NK-92 treated with Interleukin-12 subunit alpha and Interleukin-12 subunit beta, amount 100 ng/mL, for 24 hours (cell line): ENCODE results near the gene TENM4.
"Not testable (repeated sequence)": the region's sequence is repeated elsewhere in the genome, so short reads cannot be mapped to it uniquely, and the experiment has no call there.

Experiments used
- DNase-seq: peaks from one replicate; lab custom pipeline; 2025; lab: John Stamatoyannopoulos, UW

TENM4 gene

GRCh38 chr11:78902771-78903507 lies 537.9 kb downstream of the TENM4 start:
- DNase-seq: no peak

- no peak for DNase-seq
Measured at GRCh38 chr11:78901831-78902230, 539.0 kb downstream of the TENM4 start.

GRCh38 chr11:78898266-78898775 lies 542.5 kb downstream of the TENM4 start:
- no peak for DNase-seq

- no peak for DNase-seq
Measured at GRCh38 chr11:78893996-78894395, 546.8 kb downstream of the TENM4 start.

- no peak for DNase-seq
Measured at GRCh38 chr11:78889698-78890097, 551.1 kb downstream of the TENM4 start.

- no peak for DNase-seq
Measured at GRCh38 chr11:78886616-78887015, 554.2 kb downstream of the TENM4 start.

GRCh38 chr11:78884761-78885160 lies 556.1 kb downstream of the TENM4 start:
- no peak for DNase-seq

GRCh38 chr11:78883506-78883905 lies 557.3 kb downstream of the TENM4 start:
- no peak for DNase-seq

- not testable (repeated sequence) for DNase-seq
Measured at GRCh38 chr11:78879094-78879980, 561.5 kb downstream of the TENM4 start.

- no peak for DNase-seq
Measured at GRCh38 chr11:78878631-78879030, 562.2 kb downstream of the TENM4 start.

- DNase-seq: no peak
Measured at GRCh38 chr11:78876676-78877075, 564.2 kb downstream of the TENM4 start.

GRCh38 chr11:78870655-78871054 lies 570.2 kb downstream of the TENM4 start:
- DNase-seq: no peak

- no peak for DNase-seq
Measured at GRCh38 chr11:78869293-78869692, 571.5 kb downstream of the TENM4 start.

- DNase-seq: no peak
Measured at GRCh38 chr11:78868563-78868962, 572.3 kb downstream of the TENM4 start.

- no peak for DNase-seq
Measured at GRCh38 chr11:78860720-78861422, 580.0 kb downstream of the TENM4 start.

- no peak for DNase-seq
Measured at GRCh38 chr11:78857688-78858087, 583.1 kb downstream of the TENM4 start.

GRCh38 chr11:78856211-78856610 lies 584.6 kb downstream of the TENM4 start:
- no peak for DNase-seq

GRCh38 chr11:78855116-78855515 lies 585.7 kb downstream of the TENM4 start:
- no peak for DNase-seq

- no peak for DNase-seq
Measured at GRCh38 chr11:78853521-78853920, 587.3 kb downstream of the TENM4 start.

- no peak for DNase-seq
Measured at GRCh38 chr11:78851878-78852586, 588.8 kb downstream of the TENM4 start.

GRCh38 chr11:78850078-78850477 lies 590.8 kb downstream of the TENM4 start:
- no peak for DNase-seq

- DNase-seq: no peak
Measured at GRCh38 chr11:78846269-78846668, 594.6 kb downstream of the TENM4 start.
